ENCODE measurements around the gene IVD. TPM values are rescaled to one million over a fixed set of nuclear protein-coding genes. Genes with fewer than 3 reads are reported as not detected.

IVD gene
- total and polyA plus RNA-seq, 9 of the 15 experiments (the other 6 are each of a cell fraction or from before 2014, with no cell fraction given), result 0.15 to 4.5 (median 2.4) TPM

DNA sequence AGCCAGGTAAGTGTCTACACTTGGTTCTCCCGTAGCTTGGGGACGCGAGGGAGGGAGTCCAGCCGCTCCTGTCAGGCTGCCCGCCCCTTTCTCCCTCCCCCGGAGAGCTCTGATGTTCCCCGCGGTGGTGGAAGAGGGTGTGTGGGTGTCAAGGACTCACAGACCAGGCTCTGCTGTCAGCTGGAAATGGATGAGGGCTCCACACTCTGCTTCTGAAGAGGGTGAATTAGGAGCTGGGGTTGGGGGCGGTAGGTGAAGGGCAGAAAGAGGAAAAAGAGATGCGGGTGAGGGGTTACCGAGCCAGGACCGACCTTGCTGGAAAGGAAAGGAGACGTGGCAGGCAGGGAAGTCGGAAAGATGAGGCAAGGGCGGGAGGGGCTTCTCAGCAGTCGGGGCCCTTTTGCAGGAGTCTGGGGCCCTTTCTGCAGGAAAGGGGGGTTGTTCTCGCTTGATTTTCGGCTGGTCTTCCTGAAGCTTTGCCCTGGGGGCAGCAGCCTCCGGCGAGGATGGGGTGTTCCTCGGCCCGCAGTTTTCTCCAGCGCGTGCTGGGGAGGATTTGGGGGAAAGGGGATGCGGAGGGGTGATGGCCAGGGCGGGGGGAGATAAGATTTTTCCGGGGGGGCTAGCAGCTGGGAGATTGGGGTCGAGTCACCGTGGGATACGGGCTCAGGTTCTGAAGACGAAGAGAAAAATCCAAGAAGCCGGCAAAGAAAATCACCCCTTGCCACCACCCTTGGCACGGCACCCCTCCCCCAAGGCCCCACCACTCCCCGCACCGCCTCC, 34.6 kb downstream of the IVD start (continued):
- TF ChIP-seq, protein P1, sequence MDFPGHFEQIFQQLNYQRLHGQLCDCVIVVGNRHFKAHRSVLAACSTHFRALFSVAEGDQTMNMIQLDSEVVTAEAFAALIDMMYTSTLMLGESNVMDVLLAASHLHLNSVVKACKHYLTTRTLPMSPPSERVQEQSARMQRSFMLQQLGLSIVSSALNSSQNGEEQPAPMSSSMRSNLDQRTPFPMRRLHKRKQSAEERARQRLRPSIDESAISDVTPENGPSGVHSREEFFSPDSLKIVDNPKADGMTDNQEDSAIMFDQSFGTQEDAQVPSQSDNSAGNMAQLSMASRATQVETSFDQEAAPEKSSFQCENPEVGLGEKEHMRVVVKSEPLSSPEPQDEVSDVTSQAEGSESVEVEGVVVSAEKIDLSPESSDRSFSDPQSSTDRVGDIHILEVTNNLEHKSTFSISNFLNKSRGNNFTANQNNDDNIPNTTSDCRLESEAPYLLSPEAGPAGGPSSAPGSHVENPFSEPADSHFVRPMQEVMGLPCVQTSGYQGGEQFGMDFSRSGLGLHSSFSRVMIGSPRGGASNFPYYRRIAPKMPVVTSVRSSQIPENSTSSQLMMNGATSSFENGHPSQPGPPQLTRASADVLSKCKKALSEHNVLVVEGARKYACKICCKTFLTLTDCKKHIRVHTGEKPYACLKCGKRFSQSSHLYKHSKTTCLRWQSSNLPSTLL (IDR thresholded peaks at IDR 0.05), result no peak
- TF ChIP-seq, protein P2, sequence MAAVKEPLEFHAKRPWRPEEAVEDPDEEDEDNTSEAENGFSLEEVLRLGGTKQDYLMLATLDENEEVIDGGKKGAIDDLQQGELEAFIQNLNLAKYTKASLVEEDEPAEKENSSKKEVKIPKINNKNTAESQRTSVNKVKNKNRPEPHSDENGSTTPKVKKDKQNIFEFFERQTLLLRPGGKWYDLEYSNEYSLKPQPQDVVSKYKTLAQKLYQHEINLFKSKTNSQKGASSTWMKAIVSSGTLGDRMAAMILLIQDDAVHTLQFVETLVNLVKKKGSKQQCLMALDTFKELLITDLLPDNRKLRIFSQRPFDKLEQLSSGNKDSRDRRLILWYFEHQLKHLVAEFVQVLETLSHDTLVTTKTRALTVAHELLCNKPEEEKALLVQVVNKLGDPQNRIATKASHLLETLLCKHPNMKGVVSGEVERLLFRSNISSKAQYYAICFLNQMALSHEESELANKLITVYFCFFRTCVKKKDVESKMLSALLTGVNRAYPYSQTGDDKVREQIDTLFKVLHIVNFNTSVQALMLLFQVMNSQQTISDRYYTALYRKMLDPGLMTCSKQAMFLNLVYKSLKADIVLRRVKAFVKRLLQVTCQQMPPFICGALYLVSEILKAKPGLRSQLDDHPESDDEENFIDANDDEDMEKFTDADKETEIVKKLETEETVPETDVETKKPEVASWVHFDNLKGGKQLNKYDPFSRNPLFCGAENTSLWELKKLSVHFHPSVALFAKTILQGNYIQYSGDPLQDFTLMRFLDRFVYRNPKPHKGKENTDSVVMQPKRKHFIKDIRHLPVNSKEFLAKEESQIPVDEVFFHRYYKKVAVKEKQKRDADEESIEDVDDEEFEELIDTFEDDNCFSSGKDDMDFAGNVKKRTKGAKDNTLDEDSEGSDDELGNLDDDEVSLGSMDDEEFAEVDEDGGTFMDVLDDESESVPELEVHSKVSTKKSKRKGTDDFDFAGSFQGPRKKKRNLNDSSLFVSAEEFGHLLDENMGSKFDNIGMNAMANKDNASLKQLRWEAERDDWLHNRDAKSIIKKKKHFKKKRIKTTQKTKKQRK (IDR thresholded peaks at IDR 0.05; ENCODE audit: borderline replicate concordance, low read depth, low read length), result no peak
- no peak for TF ChIP-seq RB1 (IDR thresholded peaks at IDR 0.05; ENCODE audit: low read depth)
- no peak for TF ChIP-seq FOXP1 (CRISPR knock-in tag; IDR thresholded peaks at IDR 0.05)
- no peak for TF ChIP-seq ELF4 (CRISPR knock-in tag; IDR thresholded peaks at IDR 0.05)
- no peak for TF ChIP-seq SMAD2 (IDR thresholded peaks at IDR 0.05; ENCODE audit: low read depth, low read length)
- TF ChIP-seq YY1 (IDR thresholded peaks at IDR 0.05; ENCODE audit: borderline replicate concordance in 1 of 3, control insufficient read depth in 1 of 3, extremely low read depth in 1 of 3, insufficient read depth in 3 of 3, insufficient read length in 1 of 3, insufficient replicate concordance in 2 of 3, low read depth in 1 of 3, low read length in 2 of 3), result peak in 1 of 3 experiments; percentile 14
- TF ChIP-seq HMG20A (CRISPR knock-in tag; conservative IDR thresholded peaks at IDR 0.05), result no peak
- TF ChIP-seq, protein P3, sequence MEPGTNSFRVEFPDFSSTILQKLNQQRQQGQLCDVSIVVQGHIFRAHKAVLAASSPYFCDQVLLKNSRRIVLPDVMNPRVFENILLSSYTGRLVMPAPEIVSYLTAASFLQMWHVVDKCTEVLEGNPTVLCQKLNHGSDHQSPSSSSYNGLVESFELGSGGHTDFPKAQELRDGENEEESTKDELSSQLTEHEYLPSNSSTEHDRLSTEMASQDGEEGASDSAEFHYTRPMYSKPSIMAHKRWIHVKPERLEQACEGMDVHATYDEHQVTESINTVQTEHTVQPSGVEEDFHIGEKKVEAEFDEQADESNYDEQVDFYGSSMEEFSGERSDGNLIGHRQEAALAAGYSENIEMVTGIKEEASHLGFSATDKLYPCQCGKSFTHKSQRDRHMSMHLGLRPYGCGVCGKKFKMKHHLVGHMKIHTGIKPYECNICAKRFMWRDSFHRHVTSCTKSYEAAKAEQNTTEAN (CRISPR knock-in tag; IDR thresholded peaks at IDR 0.05), result no peak
- TF ChIP-seq TRIM28 (IDR thresholded peaks at IDR 0.05), result no peak
- TF ChIP-seq ZNF212 (CRISPR knock-in tag; IDR thresholded peaks at IDR 0.05), result no peak
- TF ChIP-seq CBX5 (IDR thresholded peaks at IDR 0.05; ENCODE audit: borderline replicate concordance, low read depth), result no peak
- TF ChIP-seq FOXJ3 (CRISPR knock-in tag; IDR thresholded peaks at IDR 0.05), result no peak
- TF ChIP-seq, protein P4, sequence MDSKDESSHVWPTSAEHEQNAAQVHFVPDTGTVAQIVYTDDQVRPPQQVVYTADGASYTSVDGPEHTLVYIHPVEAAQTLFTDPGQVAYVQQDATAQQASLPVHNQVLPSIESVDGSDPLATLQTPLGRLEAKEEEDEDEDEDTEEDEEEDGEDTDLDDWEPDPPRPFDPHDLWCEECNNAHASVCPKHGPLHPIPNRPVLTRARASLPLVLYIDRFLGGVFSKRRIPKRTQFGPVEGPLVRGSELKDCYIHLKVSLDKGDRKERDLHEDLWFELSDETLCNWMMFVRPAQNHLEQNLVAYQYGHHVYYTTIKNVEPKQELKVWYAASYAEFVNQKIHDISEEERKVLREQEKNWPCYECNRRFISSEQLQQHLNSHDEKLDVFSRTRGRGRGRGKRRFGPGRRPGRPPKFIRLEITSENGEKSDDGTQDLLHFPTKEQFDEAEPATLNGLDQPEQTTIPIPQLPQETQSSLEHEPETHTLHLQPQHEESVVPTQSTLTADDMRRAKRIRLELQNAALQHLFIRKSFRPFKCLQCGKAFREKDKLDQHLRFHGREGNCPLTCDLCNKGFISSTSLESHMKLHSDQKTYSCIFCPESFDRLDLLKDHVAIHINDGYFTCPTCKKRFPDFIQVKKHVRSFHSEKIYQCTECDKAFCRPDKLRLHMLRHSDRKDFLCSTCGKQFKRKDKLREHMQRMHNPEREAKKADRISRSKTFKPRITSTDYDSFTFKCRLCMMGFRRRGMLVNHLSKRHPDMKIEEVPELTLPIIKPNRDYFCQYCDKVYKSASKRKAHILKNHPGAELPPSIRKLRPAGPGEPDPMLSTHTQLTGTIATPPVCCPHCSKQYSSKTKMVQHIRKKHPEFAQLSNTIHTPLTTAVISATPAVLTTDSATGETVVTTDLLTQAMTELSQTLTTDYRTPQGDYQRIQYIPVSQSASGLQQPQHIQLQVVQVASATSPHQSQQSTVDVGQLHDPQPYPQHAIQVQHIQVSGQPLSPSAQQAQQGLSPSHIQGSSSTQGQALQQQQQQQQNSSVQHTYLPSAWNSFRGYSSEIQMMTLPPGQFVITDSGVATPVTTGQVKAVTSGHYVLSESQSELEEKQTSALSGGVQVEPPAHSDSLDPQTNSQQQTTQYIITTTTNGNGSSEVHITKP (IDR thresholded peaks at IDR 0.05; ENCODE audit: partially characterized antibody), result peak; percentile 61
